ENCODE measurements around the gene HIKESHI. TPM values are rescaled to one million over a fixed set of nuclear protein-coding genes. Genes with fewer than 3 reads are reported as not detected.

Gene HIKESHI
- total and polyA plus RNA-seq, 2 of the 8 experiments (the other 6 are each of a cell fraction or from before 2014, with no cell fraction given) = 65.4 to 90.2 TPM

- no peak for TF ChIP-seq SIN3A (conservative IDR thresholded peaks at IDR 0.05 in 1 of 2, IDR thresholded peaks at IDR 0.05 in 1 of 2; ENCODE audit: low read depth in 1 of 2, low read length in 2 of 2)
- no peak for TF ChIP-seq POLR2A (IDR thresholded peaks at IDR 0.05; ENCODE audit: control extremely low read depth in 1 of 2, low read depth in 2 of 2, low read length in 2 of 2)
Measured at GRCh38 chr11:86370171-86370570, 68.1 kb downstream of the HIKESHI start (continued).
